Measurements from ENCODE around the gene PARP6.

GRCh38 chr15:72200395-72201237 is 71.7 kb downstream of the PARP6 start:
- TF ChIP-seq, protein P1, sequence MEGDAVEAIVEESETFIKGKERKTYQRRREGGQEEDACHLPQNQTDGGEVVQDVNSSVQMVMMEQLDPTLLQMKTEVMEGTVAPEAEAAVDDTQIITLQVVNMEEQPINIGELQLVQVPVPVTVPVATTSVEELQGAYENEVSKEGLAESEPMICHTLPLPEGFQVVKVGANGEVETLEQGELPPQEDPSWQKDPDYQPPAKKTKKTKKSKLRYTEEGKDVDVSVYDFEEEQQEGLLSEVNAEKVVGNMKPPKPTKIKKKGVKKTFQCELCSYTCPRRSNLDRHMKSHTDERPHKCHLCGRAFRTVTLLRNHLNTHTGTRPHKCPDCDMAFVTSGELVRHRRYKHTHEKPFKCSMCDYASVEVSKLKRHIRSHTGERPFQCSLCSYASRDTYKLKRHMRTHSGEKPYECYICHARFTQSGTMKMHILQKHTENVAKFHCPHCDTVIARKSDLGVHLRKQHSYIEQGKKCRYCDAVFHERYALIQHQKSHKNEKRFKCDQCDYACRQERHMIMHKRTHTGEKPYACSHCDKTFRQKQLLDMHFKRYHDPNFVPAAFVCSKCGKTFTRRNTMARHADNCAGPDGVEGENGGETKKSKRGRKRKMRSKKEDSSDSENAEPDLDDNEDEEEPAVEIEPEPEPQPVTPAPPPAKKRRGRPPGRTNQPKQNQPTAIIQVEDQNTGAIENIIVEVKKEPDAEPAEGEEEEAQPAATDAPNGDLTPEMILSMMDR (IDR thresholded peaks at IDR 0.05): no peak
- TF ChIP-seq POLR2AphosphoS5 (IDR thresholded peaks at IDR 0.05; ENCODE audit: low read depth, low read length): no peak
- TF ChIP-seq SIN3A (IDR thresholded peaks at IDR 0.05; ENCODE audit: borderline replicate concordance, insufficient read depth, low read depth, low read length): no peak
- no peak for TF ChIP-seq TCF7L2 (IDR thresholded peaks at IDR 0.05; ENCODE audit: low read depth, low read length)
